ENCODE results near the gene PPFIA2. TPM values are rescaled to one million over a fixed set of nuclear protein-coding genes. Genes with fewer than 3 reads are reported as not detected.

The PPFIA2 gene
- total RNA-seq (2022; extraction: Qiagen RNA extraction; ENCODE audit: low read depth) = not detected in 5 replicates

GRCh38 chr12:81759190-81760051, at the start of gene PPFIA2:
TSS of gene PPFIA2 (minus strand) at chr12:81759350.

